Osteocyte (in vitro differentiated cells): Measurements from ENCODE around the gene DPEP3. TPM values are rescaled to one million over a fixed set of nuclear protein-coding genes. Genes with fewer than 3 reads are reported as not detected.
A peak's percentile ranks its signal among the peaks of the same experiment; 100 is the strongest.

Source experiments
- DNase-seq: peaks from one replicate; pipeline ENCODE4 v3.0.0; 2021; ENCODE audit warnings: mixed read lengths; ENCODE audit not compliant: unreplicated experiment; ENCODE audit errors: extremely low spot score
- H3K27ac Mint-ChIP-seq: one replicate; pipeline ENCODE4 v1.8.0; 2021; ENCODE audit warnings: mild to moderate bottlenecking, mixed read lengths; ENCODE audit not compliant: unreplicated experiment
- H3K27me3 Mint-ChIP-seq: one replicate; pipeline ENCODE4 v1.8.0; 2021; ENCODE audit warnings: mixed read lengths; ENCODE audit not compliant: unreplicated experiment
- H3K36me3 Mint-ChIP-seq: one replicate; pipeline ENCODE4 v1.8.0; 2021; ENCODE audit warnings: mixed read lengths; ENCODE audit not compliant: unreplicated experiment
- H3K4me1 Mint-ChIP-seq: one replicate; pipeline ENCODE4 v1.8.0; 2021; ENCODE audit warnings: mixed read lengths; ENCODE audit not compliant: unreplicated experiment
- H3K4me3 Mint-ChIP-seq: one replicate; pipeline ENCODE4 v1.8.0; 2021; ENCODE audit warnings: mild to moderate bottlenecking, moderate library complexity, mixed read lengths; ENCODE audit not compliant: unreplicated experiment
- H3K9me3 Mint-ChIP-seq: one replicate; pipeline ENCODE4 v1.8.0; 2021; ENCODE audit warnings: mixed read lengths; ENCODE audit not compliant: unreplicated experiment
- CTCF ChIP-seq: fragments of 200-600 bp; sonication (generic); IDR thresholded peaks from 2 replicates; pipeline ENCODE4 v1.5.0; 2021; ENCODE audit warnings: antibody characterized with exemption, mild to moderate bottlenecking, moderate library complexity
- total RNA-seq: library from RNA; stranded (reverse); gene quantifications from 2 replicates; pipeline ENCODE4 v1.2.1, GENCODE V29; 2021

DPEP3 gene
- total RNA-seq, 1 donor from 2014 or later: not detected

- peak; percentile 92 for DNase-seq
- H3K27ac Mint-ChIP-seq: no peak overlapping the region
Observed at GRCh38 chr16:67993207-67994039, 13.1 kb upstream of the DPEP3 start.

GRCh38 chr16:67992661-67993206, 12.4 kb upstream of the DPEP3 start:
- no peak for TF ChIP-seq CTCF
- Mint-ChIP-seq H3K27me3 (no peaks in the 10 kb centered on the region), H3K27ac (no peak overlapping the region), H3K4me3 (no peak overlapping the region), H3K36me3 (no peaks in the 10 kb centered on the region), H3K4me1 (peaks cover 6% of the 10 kb centered on the region), H3K9me3 (no peaks in the 10 kb centered on the region)
- DNase-seq: no peak

More at GRCh38 chr16:67993207-67994039, 13.1 kb upstream of the DPEP3 start:
- H3K9me3 Mint-ChIP-seq: no peaks in the 10 kb centered on the region
- H3K4me1 Mint-ChIP-seq: peaks cover 6% of the 10 kb centered on the region
- no peak overlapping the region for H3K4me3 Mint-ChIP-seq
- H3K36me3 Mint-ChIP-seq: no peaks in the 10 kb centered on the region
- H3K27me3 Mint-ChIP-seq: no peaks in the 10 kb centered on the region
- TF ChIP-seq CTCF: peak; percentile 99

- H3K4me3 Mint-ChIP-seq: no peak overlapping the region
- H3K36me3 Mint-ChIP-seq: no peaks in the 10 kb centered on the region
- no peaks in the 10 kb centered on the region for H3K9me3 Mint-ChIP-seq
- DNase-seq: no peak
- H3K4me1 Mint-ChIP-seq: peaks cover 6% of the 10 kb centered on the region
- no peak overlapping the region for H3K27ac Mint-ChIP-seq
- H3K27me3 Mint-ChIP-seq: no peaks in the 10 kb centered on the region
- no peak for TF ChIP-seq CTCF
Observed at GRCh38 chr16:67990018-67990386, 9.7 kb upstream of the DPEP3 start.

GRCh38 chr16:67989322-67990017, 9.2 kb upstream of the DPEP3 start:
- H3K9me3 Mint-ChIP-seq: no peaks in the 10 kb centered on the region
- peaks cover 8% of the 10 kb centered on the region for H3K4me1 Mint-ChIP-seq
- no peak for DNase-seq
- H3K36me3 Mint-ChIP-seq: no peaks in the 10 kb centered on the region
- no peaks in the 10 kb centered on the region for H3K27me3 Mint-ChIP-seq
- TF ChIP-seq CTCF: no peak
- no peak overlapping the region for H3K27ac Mint-ChIP-seq
- H3K4me3 Mint-ChIP-seq: no peak overlapping the region

GRCh38 chr16:67988675-67989074, 8.4 kb upstream of the DPEP3 start:
- peaks cover 6% of the 10 kb centered on the region for H3K4me1 Mint-ChIP-seq
- H3K9me3 Mint-ChIP-seq: no peaks in the 10 kb centered on the region
- TF ChIP-seq CTCF: no peak
- no peak for DNase-seq
- H3K36me3 Mint-ChIP-seq: no peaks in the 10 kb centered on the region
- H3K27ac Mint-ChIP-seq: no peak overlapping the region
- H3K4me3 Mint-ChIP-seq: no peak overlapping the region
- peaks cover under 1% of the 10 kb centered on the region for H3K27me3 Mint-ChIP-seq
